ENCODE results near the gene ADH7. TPM values are rescaled to one million over a fixed set of nuclear protein-coding genes. Genes with fewer than 3 reads are reported as not detected.

Gene ADH7
- not detected for total RNA-seq

- Mint-ChIP-seq H3K36me3 (ENCODE audit: low read depth) (no peaks in the 10 kb centered on the region), H3K27ac (no peak within 1 kb of the TSS), H3K4me3 (no peak within 1 kb of the TSS), H3K9me3 (no peaks in the 10 kb centered on the region), H3K27me3 (peaks cover 3% of the 10 kb centered on the region), H3K4me1 (no peaks in the 10 kb centered on the region)
- ATAC-seq (replicated peaks) = no peak
Observed at GRCh38 chr4:99435154-99435553, at the start of gene ADH7. TSS of gene ADH7 (minus strand) at chr4:99435342. CDS start at chr4:99435233, 109 bp downstream.

GRCh38 chr4:99483636-99484035 lies 48.5 kb upstream of the ADH7 start:
- Mint-ChIP-seq H3K9me3 (peaks cover 15% of the 10 kb centered on the region), H3K4me3 (no peak overlapping the region), H3K36me3 (ENCODE audit: low read depth) (no peaks in the 10 kb centered on the region), H3K27me3 (no peaks in the 10 kb centered on the region), H3K27ac (no peak overlapping the region), H3K4me1 (no peaks in the 10 kb centered on the region)
- no peak for ATAC-seq (replicated peaks)

GRCh38 chr4:99473131-99473530 lies 38.0 kb upstream of the ADH7 start:
- Mint-ChIP-seq H3K27me3 (peaks cover 14% of the 10 kb centered on the region), H3K9me3 (no peaks in the 10 kb centered on the region), H3K4me1 (no peaks in the 10 kb centered on the region), H3K36me3 (ENCODE audit: low read depth) (no peaks in the 10 kb centered on the region), H3K4me3 (no peak overlapping the region), H3K27ac (no peak overlapping the region)
- ATAC-seq (replicated peaks) = no peak

- Mint-ChIP-seq H3K27ac (no peak overlapping the region), H3K36me3 (ENCODE audit: low read depth) (no peaks in the 10 kb centered on the region), H3K4me1 (no peaks in the 10 kb centered on the region), H3K9me3 (no peaks in the 10 kb centered on the region), H3K27me3 (peaks cover 14% of the 10 kb centered on the region), H3K4me3 (no peak overlapping the region)
- no peak for ATAC-seq (replicated peaks)
Observed at GRCh38 chr4:99471896-99472295, 36.8 kb upstream of the ADH7 start.

- H3K4me1 Mint-ChIP-seq = no peaks in the 10 kb centered on the region
- no peaks in the 10 kb centered on the region for H3K36me3 Mint-ChIP-seq (ENCODE audit: low read depth)
- no peaks in the 10 kb centered on the region for H3K9me3 Mint-ChIP-seq
- H3K27ac Mint-ChIP-seq = no peak overlapping the region
- H3K4me3 Mint-ChIP-seq = no peak overlapping the region
- H3K27me3 Mint-ChIP-seq = peaks cover 14% of the 10 kb centered on the region
- ATAC-seq (replicated peaks) = no peak
Observed at GRCh38 chr4:99471349-99471748, 36.2 kb upstream of the ADH7 start.

GRCh38 chr4:99468889-99469288 lies 33.7 kb upstream of the ADH7 start:
- ATAC-seq (replicated peaks) = no peak
- H3K27ac Mint-ChIP-seq = no peak overlapping the region
- no peaks in the 10 kb centered on the region for H3K36me3 Mint-ChIP-seq (ENCODE audit: low read depth)
- no peak overlapping the region for H3K4me3 Mint-ChIP-seq
- H3K9me3 Mint-ChIP-seq = no peaks in the 10 kb centered on the region
- peaks cover 18% of the 10 kb centered on the region for H3K27me3 Mint-ChIP-seq
- no peaks in the 10 kb centered on the region for H3K4me1 Mint-ChIP-seq

GRCh38 chr4:99467887-99468286 lies 32.7 kb upstream of the ADH7 start:
- Mint-ChIP-seq H3K27me3 (peaks cover 20% of the 10 kb centered on the region), H3K4me1 (no peaks in the 10 kb centered on the region), H3K27ac (no peak overlapping the region), H3K4me3 (no peak overlapping the region), H3K9me3 (no peaks in the 10 kb centered on the region), H3K36me3 (ENCODE audit: low read depth) (no peaks in the 10 kb centered on the region)
- no peak for ATAC-seq (replicated peaks)

GRCh38 chr4:99463566-99463965 lies 28.4 kb upstream of the ADH7 start:
- ATAC-seq (replicated peaks) = no peak
- no peaks in the 10 kb centered on the region for H3K36me3 Mint-ChIP-seq (ENCODE audit: low read depth)
- no peaks in the 10 kb centered on the region for H3K4me1 Mint-ChIP-seq
- peaks cover 21% of the 10 kb centered on the region for H3K27me3 Mint-ChIP-seq
- no peak overlapping the region for H3K27ac Mint-ChIP-seq
- H3K9me3 Mint-ChIP-seq = no peaks in the 10 kb centered on the region
- no peak overlapping the region for H3K4me3 Mint-ChIP-seq

GRCh38 chr4:99462875-99463464 lies 27.8 kb upstream of the ADH7 start:
- Mint-ChIP-seq H3K36me3 (ENCODE audit: low read depth) (no peaks in the 10 kb centered on the region), H3K4me3 (no peak overlapping the region), H3K27me3 (peaks cover 17% of the 10 kb centered on the region), H3K27ac (no peak overlapping the region), H3K4me1 (no peaks in the 10 kb centered on the region), H3K9me3 (no peaks in the 10 kb centered on the region)
- ATAC-seq (replicated peaks) = peak; percentile 78

- ATAC-seq (replicated peaks) = no peak
- Mint-ChIP-seq H3K4me3 (no peak overlapping the region), H3K4me1 (no peaks in the 10 kb centered on the region), H3K27ac (no peak overlapping the region), H3K27me3 (peaks cover 17% of the 10 kb centered on the region), H3K9me3 (no peaks in the 10 kb centered on the region), H3K36me3 (ENCODE audit: low read depth) (no peaks in the 10 kb centered on the region)
Observed at GRCh38 chr4:99461623-99462401, 26.7 kb upstream of the ADH7 start.

- no peak overlapping the region for H3K4me3 Mint-ChIP-seq
- H3K4me1 Mint-ChIP-seq = no peaks in the 10 kb centered on the region
- H3K36me3 Mint-ChIP-seq (ENCODE audit: low read depth) = no peaks in the 10 kb centered on the region
- no peaks in the 10 kb centered on the region for H3K9me3 Mint-ChIP-seq
- H3K27me3 Mint-ChIP-seq = peaks cover 11% of the 10 kb centered on the region
- no peak overlapping the region for H3K27ac Mint-ChIP-seq
- no peak for ATAC-seq (replicated peaks)
Observed at GRCh38 chr4:99459546-99460042, 24.5 kb upstream of the ADH7 start.

GRCh38 chr4:99458911-99459447 lies 23.8 kb upstream of the ADH7 start:
- Mint-ChIP-seq H3K4me3 (no peak overlapping the region), H3K9me3 (no peaks in the 10 kb centered on the region)

GRCh38 chr4:99457676-99458075 lies 22.5 kb upstream of the ADH7 start:
- Mint-ChIP-seq H3K9me3 (peaks cover 8% of the 10 kb centered on the region), H3K4me3 (no peak overlapping the region), H3K27me3 (peaks cover 13% of the 10 kb centered on the region), H3K36me3 (ENCODE audit: low read depth) (no peaks in the 10 kb centered on the region), H3K4me1 (no peaks in the 10 kb centered on the region), H3K27ac (no peak overlapping the region)
- ATAC-seq (replicated peaks) = no peak

More at GRCh38 chr4:99458911-99459447, 23.8 kb upstream of the ADH7 start:
- H3K27ac Mint-ChIP-seq = no peak overlapping the region
- ATAC-seq (replicated peaks) = no peak
- no peaks in the 10 kb centered on the region for H3K4me1 Mint-ChIP-seq
- H3K27me3 Mint-ChIP-seq = peaks cover 10% of the 10 kb centered on the region
- H3K36me3 Mint-ChIP-seq (ENCODE audit: low read depth) = no peaks in the 10 kb centered on the region

GRCh38 chr4:99457270-99457669 lies 22.1 kb upstream of the ADH7 start:
- Mint-ChIP-seq H3K36me3 (ENCODE audit: low read depth) (no peaks in the 10 kb centered on the region), H3K4me3 (no peak overlapping the region), H3K4me1 (no peaks in the 10 kb centered on the region), H3K27ac (no peak overlapping the region), H3K9me3 (peaks cover 10% of the 10 kb centered on the region), H3K27me3 (peaks cover 17% of the 10 kb centered on the region)
- ATAC-seq (replicated peaks) = no peak

- Mint-ChIP-seq H3K27ac (no peak overlapping the region), H3K27me3 (peaks cover 10% of the 10 kb centered on the region), H3K9me3 (peaks cover 6% of the 10 kb centered on the region), H3K4me1 (no peaks in the 10 kb centered on the region), H3K4me3 (no peak overlapping the region), H3K36me3 (ENCODE audit: low read depth) (no peaks in the 10 kb centered on the region)
- ATAC-seq (replicated peaks) = no peak
Observed at GRCh38 chr4:99447513-99447912, 12.4 kb upstream of the ADH7 start.
